Transverse colon (tissue), 4 donors: ENCODE data around the gene PDE7B. TPM values are rescaled to one million over a fixed set of nuclear protein-coding genes. Genes with fewer than 3 reads are reported as not detected.

Experiments used
- DNase-seq: peaks from one replicate; pipeline ENCODE4 v3.0.0-alpha.2; 2019
- H3K27ac ChIP-seq, 4 donors: fragments of 200-600 bp; sonication (generic); 2 replicates each; pipeline ENCODE4 v1.5.1; 2016 to 2018; ENCODE audit warnings: inconsistent platforms in 4 of 4
- H3K27me3 ChIP-seq: fragments of 200-600 bp; sonication (generic); 2 replicates; pipeline ENCODE4 v1.5.1; 2017; ENCODE audit warnings: inconsistent platforms
- H3K36me3 ChIP-seq, 4 donors: fragments of 200-600 bp; sonication (generic); 2 replicates each; pipeline ENCODE4 v1.5.1; 2017 to 2019; ENCODE audit warnings: inconsistent platforms in 4 of 4
- H3K4me1 ChIP-seq, 4 donors: fragments of 200-600 bp; sonication (generic); 2 replicates each; pipeline ENCODE4 v1.5.1; 2017 to 2020; ENCODE audit warnings: inconsistent platforms in 4 of 4
- H3K4me3 ChIP-seq, 4 donors: fragments of 200-600 bp; sonication (generic); 1 replicate in 1 of 4; 2 replicates in 3 of 4; pipeline versions ENCODE4 v1.5.1 to v1.6.1; 2017 to 2019; ENCODE audit warnings: inconsistent platforms in 4 of 4
- H3K9me3 ChIP-seq, 2 donors: fragments of 200-600 bp; sonication (generic); 2 replicates each; pipeline ENCODE4 v1.5.1; 2017 to 2019; ENCODE audit warnings: inconsistent platforms in 2 of 2
- CTCF ChIP-seq, 5 experiments: fragments of 200-600 bp in 3 of 5; fragments of 450-650 bp in 2 of 5; sonication (generic) in 3 of 5; IDR thresholded peaks; 1 replicate in 2 of 5; 2 replicates in 3 of 5; pipeline ENCODE4 v1.5.1; 2016 to 2017; ENCODE audit warnings: antibody characterized with exemption in 5 of 5, inconsistent platforms in 3 of 5, mild to moderate bottlenecking in 2 of 5, moderate library complexity in 1 of 5
- EP300 ChIP-seq: sonication (generic); formaldehyde crosslinking; IDR thresholded peaks from one replicate; pipeline ENCODE4 v1.6.1; 2017; ENCODE audit warnings: antibody characterized with exemption, low read depth
- POLR2A ChIP-seq: fragments of 450-650 bp; IDR thresholded peaks from one replicate; pipeline ENCODE4 v1.6.1; 2016; ENCODE audit warnings: antibody characterized with exemption, mild to moderate bottlenecking, moderate library complexity
- POLR2AphosphoS5 ChIP-seq, 3 donors: sonication (generic); formaldehyde crosslinking; IDR thresholded peaks; one replicate each; pipeline ENCODE4 v1.6.1; 2016; ENCODE audit warnings: antibody characterized with exemption in 3 of 3
- whole genome bisulfite sequencing, 2 donors: methylation state at CpG; one replicate each; pipeline ENCODE4 v1.1.5; 2018; ENCODE audit warnings: low coverage in 1 of 2; 5-methylcytosine and 5-hydroxymethylcytosine counted together
- in situ Hi-C, 4 donors: fragments of 200-750 bp; cut with MboI; loops; one replicate each; pipeline versions ENCODE4 v1.15.0 to v1.15.1; 2017; ENCODE audit warnings: low sequenced_read_pairs in 3 of 4, low pct_ligation_motif_present in 1 of 4, low pct_unique_long_range_greater_than_20kb in 1 of 4
- intact Hi-C: fragments of 100-400 bp; cut with DNase I; formaldehyde crosslinking; loops from one replicate; pipeline ENCODE4 v1.15.1; 2023; ENCODE audit warnings: low total_unique reads
- total RNA-seq, 4 donors: library from RNA; depleted of rRNA; stranded (reverse); fragments of >200 nt; gene quantifications; one replicate each; pipeline ENCODE4 v1.1.0, GENCODE V29; 2016

Gene PDE7B
- total RNA-seq, 4 donors from 2014 or later = 0.40 to 2.2 (median 1.4) TPM

- H3K27me3 ChIP-seq = no peaks in the 10 kb centered on the region
- no peak for DNase-seq
- 92 to 93% methylated on average over 4 of the region's 4 CpGs for WGBS, 2 donors
- no peak overlapping the region for H3K4me3 ChIP-seq
- H3K27ac ChIP-seq = no peak overlapping the region
- intact Hi-C loops (loop anchor here (5.0 kb wide), 1 partner anchor 546 kb away; no protein-coding TSS in a partner anchor), in situ Hi-C loops (loop anchor here in 1 of 4 donors (25.0 kb wide), 1 partner anchor 671 kb away; no protein-coding TSS in a partner anchor)
- H3K36me3 ChIP-seq = no peaks in the 10 kb centered on the region
- no peaks in the 10 kb centered on the region for H3K4me1 ChIP-seq
- no peaks in the 10 kb centered on the region for H3K9me3 ChIP-seq
- TF ChIP-seq CTCF (IDR thresholded peaks at IDR 0.05) = no peak
- no peak for TF ChIP-seq EP300
- no peak for TF ChIP-seq POLR2A
- TF ChIP-seq POLR2AphosphoS5 (IDR thresholded peaks at IDR 0.05) = no peak
Observed at GRCh38 chr6:136208783-136209182, 357.3 kb downstream of the PDE7B start.

GRCh38 chr6:136209496-136209895 is 358.0 kb downstream of the PDE7B start:
- in situ Hi-C loops = loop anchor here in 1 of 4 donors (25.0 kb wide), 1 partner anchor 672 kb away; no protein-coding TSS in a partner anchor
- no peaks in the 10 kb centered on the region for H3K9me3 ChIP-seq
- H3K36me3 ChIP-seq = no peaks in the 10 kb centered on the region
- 89 to 100% methylated on average over 1 to 2 of the region's 2 CpGs for WGBS, 2 donors
- no peaks in the 10 kb centered on the region for H3K4me1 ChIP-seq
- intact Hi-C loops = loop anchor here (5.0 kb wide), 1 partner anchor 547 kb away; no protein-coding TSS in a partner anchor
- TF ChIP-seq POLR2A = no peak
- TF ChIP-seq POLR2AphosphoS5 (IDR thresholded peaks at IDR 0.05) = no peak
- no peak for TF ChIP-seq EP300
- TF ChIP-seq CTCF (IDR thresholded peaks at IDR 0.05) = no peak
- H3K27ac ChIP-seq = no peak overlapping the region
- no peak for DNase-seq
- no peaks in the 10 kb centered on the region for H3K27me3 ChIP-seq
- no peak overlapping the region for H3K4me3 ChIP-seq

- no peaks in the 10 kb centered on the region for H3K4me1 ChIP-seq
- no peak for DNase-seq
- H3K36me3 ChIP-seq = no peaks in the 10 kb centered on the region
- no peaks in the 10 kb centered on the region for H3K9me3 ChIP-seq
- H3K27me3 ChIP-seq = no peaks in the 10 kb centered on the region
- TF ChIP-seq CTCF (IDR thresholded peaks at IDR 0.05) = no peak
- TF ChIP-seq POLR2AphosphoS5 (IDR thresholded peaks at IDR 0.05) = no peak
- no peak for TF ChIP-seq EP300
- TF ChIP-seq POLR2A = no peak
- intact Hi-C loops = no loop called here
- in situ Hi-C loops = loop anchor here in 1 of 4 donors (25.0 kb wide), 1 partner anchor 673 kb away; no protein-coding TSS in a partner anchor
- no peak overlapping the region for H3K4me3 ChIP-seq
- H3K27ac ChIP-seq = no peak overlapping the region
- 83 to 87% methylated on average over 9 to 13 of the region's 13 CpGs for WGBS, 2 donors
Observed at GRCh38 chr6:136210398-136211165, 359.1 kb downstream of the PDE7B start.

- Histone ChIP-seq H3K27ac (no peak overlapping the region), H3K27me3 (no peaks in the 10 kb centered on the region), H3K36me3 (no peaks in the 10 kb centered on the region), H3K9me3 (no peaks in the 10 kb centered on the region), H3K4me3 (no peak overlapping the region), H3K4me1 (no peaks in the 10 kb centered on the region)
- intact Hi-C loops = no loop called here
- in situ Hi-C loops = loop anchor here in 1 of 4 donors (25.0 kb wide), 1 partner anchor 675 kb away; no protein-coding TSS in a partner anchor
- TF ChIP-seq POLR2AphosphoS5 (IDR thresholded peaks at IDR 0.05) (no peak), EP300 (no peak), POLR2A (no peak), CTCF (IDR thresholded peaks at IDR 0.05) (no peak)
- WGBS, 2 donors = 88 to 95% methylated on average over 2 of the region's 2 CpGs
- DNase-seq = no peak
Observed at GRCh38 chr6:136212608-136213007, 361.1 kb downstream of the PDE7B start.
